Measurements from ENCODE around the gene BFSP1.

- TF ChIP-seq CTCF (IDR thresholded peaks at IDR 0.05; ENCODE audit: insufficient read depth, low read length) (no peak), POLR2AphosphoS5 (IDR thresholded peaks at IDR 0.05; ENCODE audit: low read depth) (no peak), GABPA (IDR thresholded peaks at IDR 0.05; ENCODE audit: low read depth) (no peak), REST (IDR thresholded peaks at IDR 0.05; ENCODE audit: insufficient replicate concordance, low read depth) (no peak), SPI1 (IDR thresholded peaks at IDR 0.05; ENCODE audit: borderline replicate concordance, low read depth) (no peak)
Measured at GRCh38 chr20:17558941-17559304, 27.7 kb upstream of the BFSP1 start.

Data from HL-60 (cell line).